Gastrocnemius medialis (tissue), 4 donors: Measurements from ENCODE around the gene ATP1A3. TPM values are rescaled to one million over a fixed set of nuclear protein-coding genes. Genes with fewer than 3 reads are reported as not detected.

ENCODE experiments used
- ATAC-seq, 2 donors: fragments of 150-250 bp; one replicate each; pipeline ENCODE4 v1.9.1; 2016
- DNase-seq, 2 donors: peaks; one replicate each; pipeline ENCODE4 v3.0.0-alpha.2; 2019
- H3K27ac ChIP-seq, 4 donors: fragments of 200-600 bp; sonication (generic); 1 replicate in 1 of 4; 2 replicates in 3 of 4; pipeline ENCODE4 v1.5.1; 2016 to 2018; ENCODE audit warnings: mild to moderate bottlenecking in 2 of 4, moderate library complexity in 1 of 4
- H3K27me3 ChIP-seq, 3 donors: fragments of 200-600 bp; sonication (generic) in 2 of 3; 1 replicate in 1 of 3; 2 replicates in 2 of 3; pipeline versions ENCODE4 v1.5.1 to v1.6.0; 2016 to 2019; ENCODE audit warnings: mild to moderate bottlenecking in 1 of 3, moderate library complexity in 1 of 3
- H3K36me3 ChIP-seq, 2 donors: fragments of 200-600 bp; sonication (generic) in 1 of 2; one replicate each; pipeline ENCODE4 v1.5.1; 2017 to 2018
- H3K4me1 ChIP-seq, 2 donors: fragments of 200-600 bp; sonication (generic) in 1 of 2; one replicate each; pipeline ENCODE4 v1.5.1; 2016 to 2017; ENCODE audit warnings: mild to moderate bottlenecking in 2 of 2
- H3K4me3 ChIP-seq, 4 donors: fragments of 200-600 bp; sonication (generic) in 3 of 4; 1 replicate in 1 of 4; 2 replicates in 3 of 4; pipeline ENCODE4 v1.5.1; 2016 to 2019; ENCODE audit warnings: mild to moderate bottlenecking in 2 of 4
- H3K9me3 ChIP-seq, 3 donors: fragments of 200-600 bp; sonication (generic) in 2 of 3; 1 replicate in 1 of 3; 2 replicates in 2 of 3; pipeline ENCODE4 v1.5.1; 2016 to 2019
- CTCF ChIP-seq, 5 experiments: fragments of 450-650 bp in 3 of 5; fragments of 200-600 bp in 2 of 5; sonication (generic) in 2 of 5; IDR thresholded peaks in 4 of 5; conservative IDR thresholded peaks in 1 of 5; 1 replicate in 4 of 5; 2 replicates in 1 of 5; pipeline ENCODE4 v1.5.1; 2016 to 2019; ENCODE audit warnings: antibody characterized with exemption in 5 of 5, mild to moderate bottlenecking in 3 of 5, moderate library complexity in 3 of 5
- POLR2A ChIP-seq, 2 donors: fragments of 450-650 bp; IDR thresholded peaks; one replicate each; pipeline ENCODE4 v1.6.1; 2017; ENCODE audit warnings: antibody characterized with exemption in 2 of 2, mild to moderate bottlenecking in 2 of 2, moderate library complexity in 2 of 2
- in situ Hi-C, 4 donors: fragments of 200-750 bp; cut with MboI; loops; one replicate each; pipeline versions ENCODE4 v1.15.0 to v1.8.0; 2017; ENCODE audit warnings: low sequenced_read_pairs in 4 of 4
- intact Hi-C: fragments of 100-400 bp; cut with DNase I; formaldehyde crosslinking; loops from one replicate; pipeline ENCODE4 v1.15.1; 2023; ENCODE audit warnings: low total_unique reads
- total RNA-seq, 4 donors: library from RNA; depleted of rRNA; stranded (reverse); fragments of >200 nt; gene quantifications; one replicate each; pipeline versions ENCODE4 v1.1.0 to v1.2.3, GENCODE V29; 2016

ATP1A3 gene
- total RNA-seq, 4 donors from 2014 or later, result not detected

- Histone ChIP-seq H3K9me3 (no peaks in the 10 kb centered on the region), H3K27ac (no peak overlapping the region), H3K27me3 (peaks cover 79 to 91% (median 88%) of the 10 kb centered on the region in 3 donors), H3K36me3 (no peaks in the 10 kb centered on the region), H3K4me1 (no peaks in the 10 kb centered on the region), H3K4me3 (no peak overlapping the region)
- TF ChIP-seq CTCF (IDR thresholded peaks at IDR 0.05 in 4 of 5, conservative IDR thresholded peaks at IDR 0.05 in 1 of 5) (no peak), POLR2A (IDR thresholded peaks at IDR 0.05) (no peak)
- DNase-seq, result no peak
- no peak for ATAC-seq
- intact Hi-C loops, result no loop called here
- in situ Hi-C loops, result no loop called here
Observed at GRCh38 chr19:41920882-41921576, 73.0 kb downstream of the ATP1A3 start.

- Histone ChIP-seq H3K4me3 (no peak overlapping the region), H3K9me3 (no peaks in the 10 kb centered on the region), H3K4me1 (no peaks in the 10 kb centered on the region), H3K27me3 (peaks cover 79 to 91% (median 90%) of the 10 kb centered on the region in 3 donors), H3K27ac (no peak overlapping the region), H3K36me3 (no peaks in the 10 kb centered on the region)
- in situ Hi-C loops (no loop called here), intact Hi-C loops (no loop called here)
- DNase-seq, result no peak
- TF ChIP-seq POLR2A (IDR thresholded peaks at IDR 0.05), result no peak
- no peak for TF ChIP-seq CTCF (IDR thresholded peaks at IDR 0.05 in 4 of 5, conservative IDR thresholded peaks at IDR 0.05 in 1 of 5)
- ATAC-seq, result no peak
Observed at GRCh38 chr19:41919948-41920712, 73.9 kb downstream of the ATP1A3 start.

DNA sequence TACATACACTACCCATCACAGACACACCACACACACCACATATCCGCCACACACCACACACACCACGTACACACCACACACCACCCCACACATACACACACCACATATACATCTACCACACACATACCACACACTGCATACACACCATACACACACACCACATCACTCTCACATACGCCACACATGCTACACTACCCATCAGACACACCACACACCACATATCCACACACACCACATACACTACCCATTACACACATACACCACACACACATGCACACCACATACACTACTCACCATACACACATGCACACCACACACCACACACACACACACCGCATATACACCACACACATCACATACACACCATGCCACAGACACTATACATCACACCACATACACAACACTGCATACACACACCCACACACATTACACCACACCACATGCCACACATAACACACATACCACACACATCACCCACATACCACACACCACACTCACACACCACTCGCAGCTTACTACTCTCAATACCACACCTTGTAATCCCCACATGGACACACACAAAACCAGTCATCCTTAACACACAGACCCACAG is 75.3 kb downstream of the ATP1A3 start:
- Histone ChIP-seq H3K36me3 (no peaks in the 10 kb centered on the region), H3K27ac (no peak overlapping the region), H3K27me3 (peaks cover 76 to 88% (median 86%) of the 10 kb centered on the region in 3 donors), H3K4me1 (no peaks in the 10 kb centered on the region), H3K9me3 (no peaks in the 10 kb centered on the region), H3K4me3 (no peak overlapping the region)
- intact Hi-C loops (no loop called here), in situ Hi-C loops (no loop called here)
- DNase-seq (no peak), ATAC-seq (no peak)
- no peak for TF ChIP-seq POLR2A (IDR thresholded peaks at IDR 0.05)
- no peak for TF ChIP-seq CTCF (IDR thresholded peaks at IDR 0.05 in 4 of 5, conservative IDR thresholded peaks at IDR 0.05 in 1 of 5)

- H3K4me3 ChIP-seq, result no peak overlapping the region
- intact Hi-C loops (no loop called here), in situ Hi-C loops (no loop called here)
- TF ChIP-seq POLR2A (IDR thresholded peaks at IDR 0.05), result no peak
- no peak for TF ChIP-seq CTCF (IDR thresholded peaks at IDR 0.05 in 4 of 5, conservative IDR thresholded peaks at IDR 0.05 in 1 of 5)
- H3K9me3 ChIP-seq, result no peaks in the 10 kb centered on the region
- no peaks in the 10 kb centered on the region for H3K4me1 ChIP-seq
- H3K36me3 ChIP-seq, result no peaks in the 10 kb centered on the region
- DNase-seq (no peak), ATAC-seq (no peak)
- no peak overlapping the region for H3K27ac ChIP-seq
- peaks cover 75 to 91% (median 89%) of the 10 kb centered on the region in 3 donors for H3K27me3 ChIP-seq
Observed at GRCh38 chr19:41918095-41918494, 75.9 kb downstream of the ATP1A3 start.
